ENCODE results near the gene NUDT4. TPM values are rescaled to one million over a fixed set of nuclear protein-coding genes. Genes with fewer than 3 reads are reported as not detected.

NUDT4 gene
- total RNA-seq, 1 donor from 2014 or later: 60.2 TPM

Other genes with a start within 250 kb of the NUDT4 start
- 113 and 129 TPM in 2 replicates for gene UBE2N, start 64.0 kb downstream of the NUDT4 start, total RNA-seq
- 65.6 and 73.8 TPM in 2 replicates for gene MRPL42, start 89.6 kb downstream of the NUDT4 start, total RNA-seq
- gene SOCS2, start 194.8 kb downstream of the NUDT4 start, total RNA-seq: 2.6 and 6.4 TPM in 2 replicates

Data from astrocyte (in vitro differentiated cells and primary cell).